ENCODE data around the gene NR5A2. TPM values are rescaled to one million over a fixed set of nuclear protein-coding genes. Genes with fewer than 3 reads are reported as not detected.

NR5A2 gene
- total RNA-seq, 1 experiment from 2014 or later = 4.7 TPM

GRCh38 chr1:200005165-200005564 is 22.3 kb upstream of the NR5A2 start:
- Histone ChIP-seq H3K4ac (ENCODE audit: low read depth, low read length) (no peak overlapping the region), H4K8ac (replicated peaks; ENCODE audit: insufficient read length, low read depth, low read length) (no peak overlapping the region), H3K23me2 (ENCODE audit: insufficient read length, low read depth, low read length, poor library complexity, severe bottlenecking) (no peaks in the 10 kb centered on the region), H3K79me2 (ENCODE audit: insufficient read depth, low read length) (no peaks in the 10 kb centered on the region), H3K4me1 (ENCODE audit: insufficient read depth, low read length) (no peaks in the 10 kb centered on the region), H2BK120ac (ENCODE audit: low read depth, low read length, poor library complexity, severe bottlenecking) (no peak overlapping the region), H3K27me3 (ENCODE audit: insufficient read depth, low read length) (no peaks in the 10 kb centered on the region), H3K18ac (ENCODE audit: insufficient read length, low read depth, low read length) (no peak overlapping the region), H3K27ac (ENCODE audit: insufficient read length, low read depth, low read length) (no peak overlapping the region), H2AFZ (ENCODE audit: low read length) (no peak overlapping the region), H3K23ac (ENCODE audit: insufficient read length, low read depth, low read length) (no peak overlapping the region), H2BK12ac (ENCODE audit: insufficient read length, low read depth, low read length) (no peak overlapping the region), H4K91ac (ENCODE audit: insufficient read length, low read depth, low read length) (no peak overlapping the region), H3K14ac (ENCODE audit: insufficient read depth, low read length) (no peak overlapping the region), H2BK20ac (ENCODE audit: low read depth, low read length, poor library complexity, severe bottlenecking) (no peak overlapping the region), H4K5ac (ENCODE audit: insufficient read length, low read depth, low read length) (no peak overlapping the region), H3K9me3 (ENCODE audit: control insufficient read depth, low read depth, low read length) (no peaks in the 10 kb centered on the region), H3K9ac (ENCODE audit: extremely low read depth, insufficient read length, low read length) (no peak overlapping the region), H3T11ph (ENCODE audit: low read length) (no peak overlapping the region), H2BK5ac (ENCODE audit: insufficient read length, low read length) (no peak overlapping the region), H3K4me2 (ENCODE audit: insufficient read depth, insufficient read length, low read length) (no peak overlapping the region), H4K20me1 (ENCODE audit: control insufficient read depth, insufficient read depth, insufficient read length) (no peaks in the 10 kb centered on the region), H2BK15ac (ENCODE audit: low read depth, low read length) (no peak overlapping the region), H2AK5ac (ENCODE audit: insufficient read length, low read length) (no peak overlapping the region), H3K79me1 (ENCODE audit: insufficient read depth, low read depth, low read length, poor library complexity, severe bottlenecking) (no peaks in the 10 kb centered on the region), H3K56ac (ENCODE audit: insufficient read length, low read depth, low read length) (no peak overlapping the region)
- Mint-ChIP-seq H3K9me3 (no peaks in the 10 kb centered on the region), H3K27ac (no peak overlapping the region), H3K36me3 (ENCODE audit: insufficient read depth in 1 of 3, low read depth in 3 of 3) (no peaks in the 10 kb centered on the region; a peak in 1 of 7 replicates), H3K27me3 (ENCODE audit: low read depth) (no peaks in the 10 kb centered on the region; the same call in 1 of the 2 replicates), H3K4me3 (no peak overlapping the region), H3K4me1 (no peaks in the 10 kb centered on the region)
- TF ChIP-seq CTCF (conservative IDR thresholded peaks at IDR 0.05) = no peak
- no peak for DNase-seq
- no CpG with 5 or more reads among the region's 6 CpGs for WGBS (ENCODE audit: extremely low coverage, insufficient read length, low lambda C conversion rate)

Data from H9 (cell line).